Measurements from ENCODE around the gene TRPV2.
"Not testable (repeated sequence)": the region's sequence is repeated elsewhere in the genome, so short reads cannot be mapped to it uniquely, and the experiment has no call there.

Gene TRPV2

DNA sequence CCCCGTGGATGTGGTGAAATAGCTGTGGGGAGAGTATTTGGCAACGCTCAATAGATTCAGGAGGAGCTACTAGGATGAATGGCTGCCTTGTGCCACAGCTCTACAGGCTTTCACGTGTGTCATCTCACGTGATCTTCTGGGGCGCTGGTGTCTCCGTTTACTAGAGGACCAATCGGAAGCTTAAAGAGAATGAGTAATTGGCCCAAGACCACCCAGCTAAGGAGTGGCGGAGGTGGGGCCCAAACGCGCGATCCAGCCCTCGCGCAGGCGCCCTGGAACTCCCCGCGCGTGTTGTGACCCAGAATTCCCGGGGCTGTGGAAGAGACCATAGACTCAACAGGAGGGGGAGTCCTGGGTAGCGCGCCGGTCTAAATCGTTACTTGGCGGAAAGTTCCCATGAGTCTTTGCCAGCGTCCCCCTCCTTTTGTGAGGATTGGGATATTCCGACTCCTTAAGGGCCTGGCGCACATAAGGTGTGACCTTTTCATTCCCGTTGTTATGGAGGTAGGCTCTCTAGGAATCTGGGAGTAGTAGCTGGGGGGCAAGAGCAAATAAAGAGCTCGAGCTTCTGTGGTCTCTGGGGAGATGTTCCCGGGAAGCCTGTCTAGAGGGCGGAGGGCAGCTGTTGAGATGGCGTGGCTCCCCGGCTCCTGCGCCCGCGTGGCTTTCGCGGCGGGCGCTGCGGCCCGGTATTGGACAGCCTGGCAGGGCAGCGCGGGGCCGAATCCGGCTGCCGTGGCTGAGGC is 23.4 kb downstream of the TRPV2 start:
- DNase-seq: peak; percentile 91

DNA sequence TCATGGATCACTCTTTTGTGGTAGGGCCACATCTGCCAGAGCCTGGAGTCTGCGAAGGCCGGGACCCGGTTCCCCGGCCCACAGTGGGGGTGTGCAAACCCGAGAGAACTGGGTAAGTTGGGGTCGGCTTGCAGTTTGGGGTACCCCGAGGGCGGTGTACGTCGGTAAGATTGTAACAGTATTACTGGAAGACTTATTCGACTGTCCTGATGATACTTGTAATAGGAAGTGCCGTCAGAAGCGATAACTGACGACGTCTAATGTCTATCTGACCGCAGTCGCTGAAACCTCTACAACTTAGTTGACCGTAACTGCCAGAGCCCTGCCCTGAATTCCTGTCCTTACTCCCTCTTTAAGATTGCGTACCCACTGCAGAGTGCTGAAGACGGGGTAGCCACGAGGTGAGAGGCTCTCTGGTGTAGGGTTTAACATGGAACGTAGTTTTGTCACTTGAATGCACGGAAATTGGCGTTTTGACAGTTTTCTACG is 24.0 kb downstream of the TRPV2 start:
- DNase-seq: no peak

DNA sequence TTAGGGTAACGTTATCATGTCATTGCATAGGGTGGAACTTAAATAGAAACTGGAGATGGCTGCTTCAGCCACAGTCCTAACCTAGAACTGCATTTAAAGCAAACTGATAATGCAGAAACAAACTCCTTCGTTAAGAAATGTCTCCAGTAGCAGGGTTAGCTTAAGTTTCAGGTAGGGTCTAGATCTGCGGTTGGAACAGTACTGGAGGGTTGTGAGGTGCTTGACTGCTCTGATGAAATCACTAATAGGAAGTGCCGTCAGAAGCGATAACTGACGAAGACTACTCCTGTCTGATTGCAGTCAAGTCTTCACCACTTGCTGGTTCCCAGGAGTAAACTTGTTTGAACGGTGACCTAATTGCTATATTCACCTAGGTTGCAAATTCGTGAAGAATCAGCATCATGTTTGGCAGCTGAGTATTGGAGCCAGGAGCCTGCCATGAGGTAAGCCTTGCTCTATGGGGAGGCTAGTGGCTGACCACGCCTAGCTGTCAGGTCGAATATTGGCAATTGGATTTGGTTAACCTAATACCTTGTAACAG is 24.5 kb downstream of the TRPV2 start:
- no peak for DNase-seq

DNA sequence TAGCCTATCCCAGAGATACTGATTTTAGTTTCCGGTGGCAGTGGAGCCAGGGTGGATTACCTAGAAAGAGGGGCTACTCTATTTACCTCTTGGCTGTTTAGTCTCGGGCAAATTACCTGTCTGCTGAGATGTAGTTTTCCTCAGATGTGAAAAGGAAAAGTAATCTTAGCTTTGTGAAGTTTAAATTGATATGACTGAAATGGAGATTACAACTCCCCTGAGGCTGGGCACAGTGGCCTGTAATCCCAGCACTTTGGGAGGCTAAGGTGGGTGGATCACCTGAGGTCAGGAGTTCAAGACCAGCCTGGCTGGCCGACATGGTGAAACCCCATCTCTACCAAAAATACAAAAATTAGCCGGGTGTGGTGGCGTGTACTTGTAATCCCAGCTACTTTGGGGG is 25.0 kb downstream of the TRPV2 start:
- DNase-seq: not testable (repeated sequence)

DNA sequence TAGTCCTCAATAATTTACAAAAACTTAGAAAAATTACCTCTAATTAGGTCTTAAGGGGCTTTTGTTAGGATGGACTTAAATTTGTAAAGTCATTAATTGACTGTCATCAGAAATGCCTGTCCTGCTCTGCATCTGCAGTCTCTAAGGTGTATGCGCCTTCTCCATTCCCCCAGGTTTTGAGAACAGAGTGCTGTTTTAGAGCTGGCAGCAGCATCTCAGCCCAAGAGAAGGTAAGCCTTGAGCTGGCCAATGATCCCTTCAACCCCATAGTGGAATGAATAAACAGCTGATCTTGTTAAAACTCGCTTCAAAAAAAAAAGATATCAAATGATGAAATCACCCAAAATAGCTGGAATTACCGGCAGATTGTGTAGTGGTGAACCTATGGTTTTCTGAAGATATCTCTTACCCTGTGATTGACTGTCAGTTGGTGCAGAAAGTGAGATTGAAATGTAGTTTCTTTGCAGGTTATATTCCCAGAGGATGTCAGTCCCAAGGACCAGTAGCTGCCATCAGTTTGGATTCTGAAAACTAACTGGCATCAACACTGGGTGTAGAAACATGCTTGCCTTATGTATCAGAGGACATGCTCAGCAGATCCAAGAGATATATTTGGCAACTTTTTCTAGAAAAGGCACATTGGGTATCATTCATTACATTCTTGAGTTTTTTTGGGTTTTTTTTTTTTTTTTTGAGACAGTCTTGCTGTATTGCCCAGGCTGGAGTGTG is 25.7 kb downstream of the TRPV2 start:
- no peak for DNase-seq

DNA sequence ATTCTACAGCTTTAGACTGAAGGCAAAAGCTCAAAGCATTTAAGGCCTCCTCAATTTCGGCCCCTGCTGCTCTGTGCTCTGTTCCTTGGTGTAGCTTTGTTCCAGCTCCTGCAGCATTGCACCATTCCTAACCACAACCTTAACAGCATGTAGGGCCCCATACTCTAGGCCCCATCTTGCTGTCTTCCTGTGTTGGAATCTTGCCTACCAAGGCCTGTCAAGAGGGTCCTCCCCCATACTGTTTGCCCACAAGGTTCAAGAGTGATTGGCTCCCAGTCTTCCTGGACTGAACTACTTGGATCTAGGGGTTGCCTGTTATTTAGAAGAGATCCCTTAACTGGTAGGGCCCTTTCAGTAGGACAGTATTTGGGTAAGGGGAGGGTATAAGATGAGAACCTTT is 26.8 kb downstream of the TRPV2 start:
- no peak for DNase-seq

DNA sequence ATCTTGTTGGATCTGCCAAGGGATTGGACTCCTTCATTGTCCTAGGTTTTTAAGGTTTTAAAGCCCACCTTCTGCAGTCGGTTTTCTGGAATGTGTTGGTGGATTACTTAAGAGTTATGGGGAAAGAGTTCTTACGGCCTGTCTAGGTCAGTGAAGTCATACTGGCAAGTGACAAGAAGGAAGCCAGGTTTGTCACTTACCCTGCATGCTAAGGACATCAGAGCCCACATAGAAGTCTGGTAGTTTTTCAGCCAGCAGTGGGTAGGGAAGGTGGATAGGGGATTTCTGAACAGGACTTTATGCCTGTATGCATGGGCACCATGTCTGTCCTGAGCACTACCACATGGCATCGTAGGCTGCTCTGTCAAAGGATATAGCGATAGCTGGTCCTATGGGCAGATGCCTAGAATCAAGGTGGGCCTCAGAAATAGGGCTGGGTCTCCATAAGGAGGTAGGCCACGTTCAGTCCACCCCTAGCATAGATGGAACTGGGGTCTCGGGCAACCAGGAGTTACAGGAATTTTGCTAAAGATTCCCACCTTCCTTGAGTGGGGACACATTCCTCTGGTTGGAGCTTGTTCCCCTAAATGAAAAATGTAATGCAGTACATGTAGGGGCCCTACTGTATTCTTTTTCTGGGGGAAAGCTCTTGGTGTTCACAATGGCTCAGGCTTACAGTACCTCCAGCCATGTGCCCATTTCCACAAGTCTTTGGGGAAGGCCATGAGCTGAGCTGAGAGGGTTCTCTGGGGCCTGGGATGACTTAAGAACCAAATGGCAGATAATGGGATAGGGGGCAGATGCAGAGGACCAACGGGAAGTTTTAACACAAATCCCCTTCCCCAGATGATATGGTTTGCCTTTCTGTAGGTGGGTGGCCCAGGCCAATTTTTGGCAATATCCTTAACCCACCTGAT is 27.5 kb downstream of the TRPV2 start:
- DNase-seq: no peak

DNA sequence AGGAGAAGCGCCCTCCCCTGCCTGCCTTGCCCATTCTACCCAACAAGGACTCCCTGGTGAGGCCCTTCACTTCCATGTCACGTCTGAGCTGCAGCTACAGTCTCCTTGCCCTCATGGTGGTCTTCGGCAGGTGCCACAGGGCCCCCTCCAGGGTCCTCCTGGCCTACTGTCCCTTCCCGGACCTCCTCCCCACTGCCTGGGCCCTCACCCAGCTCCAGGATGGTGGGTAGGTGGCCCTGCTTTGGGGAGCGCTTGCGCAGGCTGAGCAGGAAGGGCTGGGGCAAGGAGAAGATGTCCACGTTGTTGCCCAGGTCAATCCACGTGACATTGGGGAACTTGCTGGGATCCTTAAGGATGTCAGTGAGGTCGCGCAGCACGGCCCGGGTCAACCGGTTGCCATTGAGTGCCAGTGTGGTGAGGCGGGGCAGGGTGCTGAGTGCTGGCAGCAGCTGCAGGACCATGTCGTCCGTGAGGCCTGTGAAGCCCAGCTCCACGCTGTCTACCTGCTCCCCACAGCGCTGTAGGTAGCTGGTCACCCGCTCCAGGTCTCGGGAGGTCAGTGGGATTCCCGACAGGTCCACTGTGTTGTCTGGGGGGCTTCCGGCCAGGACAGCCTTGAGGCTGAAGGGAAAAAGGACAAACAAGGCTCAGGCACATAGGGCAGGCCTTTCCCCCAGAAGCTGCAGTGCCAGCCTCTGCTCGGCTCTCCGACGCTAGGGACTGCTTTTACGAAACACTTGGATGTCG is 28.3 kb downstream of the TRPV2 start:
- no peak for DNase-seq

DNA sequence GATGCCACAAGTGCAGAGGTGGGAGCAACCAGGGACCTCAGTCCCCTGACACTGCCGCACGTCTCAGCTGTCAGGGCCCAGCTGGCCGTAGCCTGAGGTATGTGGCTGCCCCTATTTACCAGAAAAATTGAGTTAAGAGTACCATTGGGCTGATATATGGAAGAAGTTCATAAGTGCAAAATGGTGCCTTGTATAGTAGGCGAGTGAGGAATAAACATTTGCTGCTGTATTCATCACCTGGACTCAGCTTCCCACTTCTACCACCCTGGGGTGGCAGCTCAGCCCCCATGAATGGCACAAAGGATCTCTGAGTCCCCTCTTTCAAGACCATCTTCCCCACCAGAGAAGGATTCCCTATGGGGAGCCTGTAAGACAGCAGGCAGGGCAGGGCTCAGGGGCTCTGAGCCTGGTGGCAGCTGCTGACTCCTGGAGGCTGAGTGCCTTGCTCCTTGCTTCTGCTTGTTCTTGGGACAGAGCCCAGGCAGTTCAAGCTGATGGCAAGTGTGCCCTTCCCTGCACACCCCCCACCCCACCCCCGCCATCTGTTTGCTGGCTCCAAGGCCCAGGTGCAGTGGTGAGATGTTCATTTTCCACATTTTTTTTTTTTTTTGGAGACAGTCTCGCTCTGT is 29.0 kb downstream of the TRPV2 start:
- DNase-seq: no peak

DNA sequence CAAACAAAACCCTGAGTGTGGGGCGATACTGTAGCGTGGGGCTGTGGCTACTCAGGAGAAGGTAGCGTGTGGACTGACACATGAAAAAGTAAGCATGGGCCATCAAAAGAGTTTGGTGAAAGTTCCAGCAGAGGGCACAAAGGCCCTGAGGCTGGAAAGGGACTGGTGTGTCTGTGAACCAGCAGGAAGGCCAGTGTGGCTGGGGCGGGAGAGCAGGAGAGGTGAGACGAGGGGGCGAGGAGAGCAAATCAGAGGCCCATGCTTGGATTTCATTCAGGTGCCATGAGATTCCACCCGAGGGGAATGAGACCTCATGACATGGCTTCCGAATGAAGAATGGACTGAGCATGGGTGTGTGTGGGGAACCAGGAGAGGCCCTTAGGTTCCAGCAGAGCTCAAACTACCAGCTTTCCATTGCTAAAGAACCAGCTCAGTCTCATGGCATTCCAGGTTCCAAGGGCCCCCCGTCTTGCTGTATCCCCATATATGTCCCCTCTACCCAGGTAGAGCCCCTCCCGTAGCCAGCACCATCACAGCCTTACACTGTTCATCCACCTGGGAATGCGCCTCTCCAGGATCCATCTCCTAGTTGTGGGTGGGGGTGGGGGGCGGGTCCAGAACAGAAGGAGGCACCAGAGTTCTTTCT is 31.1 kb downstream of the TRPV2 start:
- DNase-seq: no peak

DNA sequence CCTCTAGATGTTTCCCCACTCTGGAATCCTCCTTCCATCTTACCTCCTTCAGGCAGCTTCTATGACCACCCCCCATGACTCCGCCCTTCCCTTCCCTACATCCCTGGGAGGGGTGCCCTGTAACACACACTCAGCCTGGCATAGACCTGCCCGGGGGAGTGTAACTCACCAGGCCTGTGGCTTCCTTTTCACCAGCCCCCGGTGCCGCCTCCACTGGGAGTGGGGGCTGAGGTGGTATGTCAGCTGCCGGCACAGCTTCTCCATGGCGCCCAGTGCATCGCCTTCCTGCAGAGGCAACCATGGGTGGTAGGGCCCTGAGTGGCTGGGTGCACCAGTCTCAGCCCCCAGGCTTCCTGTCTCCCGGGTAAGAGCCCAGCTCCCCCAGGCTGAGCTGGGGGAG is 32.3 kb downstream of the TRPV2 start:
- no peak for DNase-seq

DNA sequence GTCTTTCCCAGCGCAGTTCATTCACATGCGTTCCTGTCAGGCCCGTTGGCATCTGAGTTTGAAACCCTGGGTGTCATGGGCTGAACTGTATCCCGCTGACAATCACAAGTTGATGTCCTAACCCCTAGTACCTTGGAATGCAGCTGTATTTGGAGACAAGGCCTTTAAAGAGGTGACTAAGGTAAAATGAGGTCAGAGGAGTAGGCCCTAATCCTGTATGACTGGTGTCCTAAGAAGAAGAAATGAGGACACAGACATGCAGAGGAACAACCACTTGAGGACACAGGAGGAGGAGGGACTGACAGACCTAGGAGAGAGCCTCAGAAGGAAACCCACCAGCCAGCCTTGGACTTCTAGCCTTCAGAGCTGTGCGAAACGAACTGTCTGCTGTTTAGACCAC is 33.1 kb downstream of the TRPV2 start:
- no peak for DNase-seq

DNA sequence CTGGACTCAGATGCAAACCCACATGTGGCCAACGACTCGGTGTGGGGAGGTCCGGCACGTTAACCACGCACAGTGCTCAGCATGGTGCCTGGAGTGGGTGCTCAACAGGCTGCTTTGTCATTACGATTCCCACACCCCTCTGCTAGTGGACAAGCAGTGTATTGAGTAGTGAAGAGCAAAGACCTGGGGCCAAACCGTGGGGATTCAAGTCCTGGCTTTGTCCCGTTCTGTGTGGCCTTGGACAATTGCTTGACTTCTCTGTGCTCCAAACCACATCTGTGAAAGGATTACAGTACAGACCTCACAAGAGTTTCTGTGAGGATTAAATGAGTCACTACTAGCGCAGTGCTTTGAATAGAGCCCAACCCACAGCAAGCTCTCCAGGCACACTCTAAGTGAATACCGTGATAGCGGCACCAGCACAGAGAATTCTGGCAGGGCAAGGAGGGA is 33.8 kb downstream of the TRPV2 start:
- no peak for DNase-seq

DNA sequence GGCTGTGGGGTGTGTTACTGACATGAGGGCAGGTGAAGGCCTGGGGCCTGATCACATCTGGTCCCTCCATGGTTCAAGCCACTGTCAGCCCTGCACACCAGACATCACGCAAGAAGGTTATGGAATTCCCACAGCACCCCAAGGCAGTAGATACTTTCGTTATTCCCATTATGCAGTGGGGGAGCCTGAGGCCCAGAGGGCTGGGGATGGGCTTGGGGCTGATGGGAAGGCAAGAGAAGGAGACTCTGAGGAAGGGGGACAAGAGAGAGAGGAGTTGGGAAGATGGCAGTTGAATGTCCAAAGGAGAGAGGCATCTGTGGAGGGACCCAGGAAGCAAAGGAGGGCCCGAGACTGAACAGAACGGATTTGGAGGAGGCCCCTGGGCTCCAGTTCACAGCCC is 34.7 kb downstream of the TRPV2 start:
- DNase-seq: no peak

DNA sequence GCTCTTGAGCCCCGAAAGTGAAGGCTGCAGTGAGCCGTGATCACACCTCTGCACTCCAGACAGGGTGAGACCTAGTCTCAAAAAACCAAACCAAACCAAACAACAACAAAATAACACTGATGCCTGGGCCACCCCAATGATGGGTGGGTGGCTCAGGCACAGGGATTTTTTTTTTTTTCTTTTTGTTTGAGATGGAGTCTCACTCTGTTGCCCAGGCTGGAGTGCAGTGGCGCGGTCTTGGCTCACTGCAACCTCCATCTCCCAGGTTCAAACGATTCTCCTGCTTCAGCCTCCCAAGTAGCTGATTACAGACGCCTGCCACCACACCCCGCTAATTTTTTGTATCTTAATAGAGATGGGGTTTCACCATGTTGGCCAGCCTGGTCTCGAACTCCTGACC is 36.9 kb downstream of the TRPV2 start:
- not testable (repeated sequence) for DNase-seq

DNA sequence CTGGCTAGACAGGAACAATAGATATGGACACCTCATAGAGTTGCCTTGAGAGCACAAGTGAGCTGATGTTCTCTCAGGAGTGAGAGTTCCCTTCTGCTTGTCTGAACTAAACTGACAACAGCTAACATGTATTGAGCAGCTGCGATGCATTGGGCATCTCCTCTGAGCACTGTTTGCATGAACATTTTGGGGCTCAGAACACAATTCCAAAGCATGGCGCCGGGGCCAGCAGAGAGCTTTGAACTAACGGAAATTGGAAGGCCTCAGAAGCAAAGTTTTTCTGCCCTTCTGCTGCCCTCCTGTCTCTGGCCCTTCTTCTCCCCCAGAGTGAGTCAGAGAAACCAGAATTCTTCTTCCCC is 38.1 kb downstream of the TRPV2 start:
- DNase-seq: no peak

DNA sequence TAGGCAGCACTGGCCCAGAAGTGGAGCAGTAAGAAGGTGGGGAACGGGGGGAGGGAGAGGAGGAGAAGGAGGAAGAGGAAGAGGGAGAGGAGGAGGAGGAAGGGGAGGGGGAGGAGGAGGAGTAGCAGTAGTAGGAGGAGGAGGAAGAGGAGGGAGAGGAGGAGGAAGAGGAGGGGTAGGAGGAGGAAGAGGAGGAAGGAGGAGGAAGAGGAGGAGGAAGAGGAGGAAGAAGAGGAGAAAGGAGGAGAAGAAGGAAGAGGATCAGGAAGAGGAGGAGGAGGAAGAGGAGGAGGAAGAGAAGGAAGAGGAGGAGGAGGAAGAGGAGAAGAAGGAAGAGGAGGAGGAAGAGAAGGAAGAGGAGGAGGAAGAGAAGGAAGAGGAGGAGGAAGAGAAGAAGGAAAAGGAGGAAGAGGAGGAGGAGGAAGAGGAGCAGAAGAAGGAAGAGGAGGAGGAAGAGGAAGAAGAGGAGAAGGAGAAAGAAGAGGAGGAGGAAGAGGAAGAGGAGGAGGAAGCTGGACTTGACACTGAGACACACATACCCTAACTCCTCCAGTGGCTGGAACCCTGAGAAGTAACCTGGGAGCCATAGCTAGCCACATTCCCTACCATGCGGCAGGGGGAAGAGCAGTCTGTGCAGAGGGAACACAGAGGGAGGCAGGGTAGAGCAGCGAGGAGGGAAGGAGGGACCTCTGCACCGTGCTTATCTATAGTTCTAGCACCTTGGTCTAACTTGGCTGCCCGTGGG is 40.8 kb downstream of the TRPV2 start:
- no peak for DNase-seq

DNA sequence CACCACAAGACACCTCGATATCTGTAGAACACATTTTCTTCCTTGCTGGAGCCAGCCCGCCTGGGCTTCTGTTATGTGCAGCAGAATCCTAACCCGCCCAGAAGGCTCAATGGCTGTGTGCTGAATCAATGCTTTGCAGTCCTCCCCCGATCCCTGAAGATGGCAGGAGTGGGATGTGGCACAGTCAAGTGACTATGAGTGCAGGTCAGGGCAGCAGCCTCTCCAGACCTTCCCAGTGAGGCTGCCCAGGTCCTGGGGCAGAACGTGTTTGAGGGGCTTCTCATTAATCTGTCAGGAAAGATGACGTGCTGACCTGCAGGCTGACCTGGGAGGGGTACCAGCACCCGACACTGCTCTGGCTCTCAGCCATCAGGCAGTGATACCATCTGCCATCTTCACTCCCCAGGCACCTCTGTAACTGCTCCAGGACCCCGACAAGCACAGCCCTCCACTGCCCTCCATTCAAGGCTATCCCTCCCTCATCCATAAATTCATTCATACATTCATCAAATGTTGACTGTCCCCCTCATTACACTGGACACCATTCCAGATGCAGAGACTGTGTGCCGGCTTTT is 41.5 kb downstream of the TRPV2 start:
- DNase-seq: no peak

DNA sequence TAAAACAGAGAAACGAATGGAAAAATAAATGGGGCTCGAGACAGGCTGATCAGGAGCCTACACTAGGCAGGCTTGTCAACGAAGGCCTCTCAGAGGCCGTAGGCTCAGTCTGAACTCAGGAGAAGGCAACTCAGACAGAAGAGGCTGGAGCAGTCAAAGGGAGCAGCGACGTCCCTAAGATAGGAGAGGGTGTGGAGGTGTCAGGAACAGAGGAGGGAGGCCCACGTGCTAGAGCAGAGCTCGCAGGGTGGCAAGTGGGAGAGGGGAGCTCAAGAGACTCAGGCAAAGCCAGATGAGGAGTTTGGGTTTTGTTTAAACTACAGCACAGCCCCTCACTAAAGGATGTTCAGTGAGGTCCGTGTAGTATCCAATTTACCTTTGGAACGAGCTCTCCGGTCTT is 43.9 kb downstream of the TRPV2 start:
- no peak for DNase-seq

DNA sequence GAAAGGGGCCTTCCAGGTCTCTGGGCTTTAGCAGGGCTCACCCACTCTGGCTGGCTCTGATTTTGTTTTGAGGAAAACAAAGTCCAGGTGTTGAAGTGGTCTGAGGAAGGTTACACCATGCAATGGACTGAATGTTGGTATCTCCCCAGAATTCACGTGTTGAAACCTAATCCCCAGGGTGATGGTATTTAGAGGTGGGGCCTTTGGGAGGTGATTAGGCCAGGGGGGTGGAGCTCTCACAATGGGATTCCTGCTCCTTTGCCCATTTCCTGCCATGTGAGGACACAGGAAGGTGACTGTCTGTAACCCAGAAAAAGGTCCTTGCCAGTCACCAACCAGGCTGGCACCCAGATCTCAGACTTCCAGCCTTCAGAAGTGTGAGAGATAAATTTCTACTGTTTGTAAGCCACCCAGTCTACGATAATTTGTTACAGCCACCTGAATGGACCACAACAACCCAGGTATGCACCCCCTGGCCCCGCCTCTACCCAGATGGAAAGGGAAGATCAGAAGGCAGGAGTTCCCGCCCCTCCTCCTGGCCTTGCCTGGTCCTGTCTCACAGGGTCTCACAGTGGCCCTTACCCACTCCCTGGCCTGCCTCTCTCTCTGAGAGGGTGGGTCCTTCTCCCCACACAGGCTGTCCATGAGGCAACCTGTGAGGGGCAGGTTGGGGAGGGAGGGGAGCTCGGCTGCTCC is 44.6 kb downstream of the TRPV2 start:
- DNase-seq: no peak

Data from NCI-H774 (cell line).